Liver (tissue), 9 donors: ENCODE data around the gene QSOX1. TPM values are rescaled to one million over a fixed set of nuclear protein-coding genes. Genes with fewer than 3 reads are reported as not detected.

Source experiments
- DNase-seq: peaks from one replicate; pipeline ENCODE4 v3.0.0-alpha.2; 2017; ENCODE audit warnings: low spot score
- H3K27ac ChIP-seq, 2 donors: one replicate each; pipeline ENCODE4 v1.7.0; 2013; ENCODE audit warnings: inconsistent platforms in 2 of 2, low read length in 2 of 2, control low read depth in 1 of 2, low read depth in 1 of 2, mild to moderate bottlenecking in 1 of 2
- H3K27me3 ChIP-seq, 4 donors: one replicate each; pipeline versions ENCODE4 v1.6.1 to v1.7.0; 2013; ENCODE audit warnings: low read length in 3 of 4, inconsistent platforms in 1 of 4, mild to moderate bottlenecking in 1 of 4, moderate library complexity in 1 of 4; ENCODE audit not compliant: control insufficient read depth in 4 of 4, insufficient read depth in 4 of 4
- H3K36me3 ChIP-seq, 4 donors: one replicate each; pipeline versions ENCODE4 v1.6.1 to v1.7.0; 2013; ENCODE audit warnings: low read length in 3 of 4, mild to moderate bottlenecking in 3 of 4, low read depth in 1 of 4, moderate library complexity in 1 of 4; ENCODE audit not compliant: control insufficient read depth in 4 of 4, insufficient read depth in 3 of 4
- H3K4me1 ChIP-seq, 4 donors: one replicate each; pipeline versions ENCODE4 v1.6.1 to v1.7.0; 2013; ENCODE audit warnings: low read length in 3 of 4, mild to moderate bottlenecking in 3 of 4, moderate library complexity in 1 of 4; ENCODE audit not compliant: control insufficient read depth in 4 of 4, insufficient read depth in 4 of 4
- H3K4me3 ChIP-seq, 3 donors: one replicate each; pipeline versions ENCODE4 v1.6.1 to v1.7.0; 2013; ENCODE audit warnings: low read length in 3 of 3, control low read depth in 1 of 3, low read depth in 1 of 3, mild to moderate bottlenecking in 1 of 3
- H3K9ac ChIP-seq, 2 donors: one replicate each; pipeline ENCODE4 v1.7.0; 2013; ENCODE audit warnings: low read length in 2 of 2, mild to moderate bottlenecking in 2 of 2, moderate library complexity in 2 of 2, control low read depth in 1 of 2, low read depth in 1 of 2
- H3K9me3 ChIP-seq, 4 donors: one replicate each; pipeline versions ENCODE4 v1.6.1 to v1.7.0; 2013; ENCODE audit warnings: low read length in 3 of 4; ENCODE audit not compliant: control insufficient read depth in 4 of 4
- CTCF ChIP-seq: fragments of 150-350 bp; IDR thresholded peaks from 2 replicates; pipeline ENCODE4 v1.5.1; 2017; ENCODE audit warnings: improper control_type of control experiment, low read depth, low read length; ENCODE audit not compliant: missing input control
- EGR1 ChIP-seq, 2 donors: IDR thresholded peaks; 2 replicates each; pipeline ENCODE4 v1.6.1; 2016 to 2018; ENCODE audit warnings: antibody characterized with exemption in 2 of 2, low read depth in 2 of 2
- FOXA1 ChIP-seq: IDR thresholded peaks from 2 replicates; pipeline ENCODE4 v1.6.1; 2016; ENCODE audit warnings: antibody characterized with exemption
- FOXA2 ChIP-seq: IDR thresholded peaks from 2 replicates; pipeline ENCODE4 v1.6.1; 2016; ENCODE audit warnings: antibody characterized with exemption
- GABPA ChIP-seq, 2 donors: IDR thresholded peaks in 1 of 2; conservative IDR thresholded peaks in 1 of 2; 2 replicates each; pipeline ENCODE4 v1.6.1; 2016; ENCODE audit warnings: antibody characterized with exemption in 2 of 2, mild to moderate bottlenecking in 1 of 2, moderate library complexity in 1 of 2
- HNF4A ChIP-seq, 2 donors: conservative IDR thresholded peaks; 2 replicates each; pipeline ENCODE4 v1.6.1; 2016; ENCODE audit warnings: antibody characterized with exemption in 2 of 2, mild to moderate bottlenecking in 2 of 2
- HNF4G ChIP-seq: IDR thresholded peaks from 2 replicates; pipeline ENCODE4 v1.6.1; 2016; ENCODE audit warnings: antibody characterized with exemption
- JUND ChIP-seq, 2 donors: IDR thresholded peaks; 2 replicates each; pipeline ENCODE4 v1.6.1; 2016; ENCODE audit warnings: antibody characterized with exemption in 2 of 2
- MAX ChIP-seq: IDR thresholded peaks from 2 replicates; pipeline ENCODE4 v1.6.1; 2016; ENCODE audit warnings: antibody characterized with exemption
- NR2F2 ChIP-seq: IDR thresholded peaks from 2 replicates; pipeline ENCODE4 v1.6.1; 2016; ENCODE audit warnings: antibody characterized with exemption
- RAD21 ChIP-seq, 2 donors: IDR thresholded peaks; 2 replicates each; pipeline ENCODE4 v1.6.1; 2016; ENCODE audit warnings: antibody characterized with exemption in 2 of 2, mild to moderate bottlenecking in 2 of 2
- REST ChIP-seq: IDR thresholded peaks from 2 replicates; pipeline ENCODE4 v1.6.1; 2016; ENCODE audit warnings: antibody characterized with exemption, mild to moderate bottlenecking
- RXRA ChIP-seq, 2 donors: IDR thresholded peaks; 2 replicates each; pipeline ENCODE4 v1.6.1; 2017 to 2018; ENCODE audit warnings: antibody characterized with exemption in 2 of 2, mild to moderate bottlenecking in 1 of 2
- SP1 ChIP-seq: IDR thresholded peaks from 2 replicates; pipeline ENCODE4 v1.6.1; 2018; ENCODE audit warnings: antibody characterized with exemption, mild to moderate bottlenecking
- TAF1 ChIP-seq: conservative IDR thresholded peaks from 2 replicates; pipeline ENCODE4 v1.6.1; 2016; ENCODE audit warnings: antibody characterized with exemption, mild to moderate bottlenecking
- YY1 ChIP-seq: IDR thresholded peaks from 2 replicates; pipeline ENCODE4 v1.6.1; 2016; ENCODE audit warnings: antibody characterized with exemption, mild to moderate bottlenecking
- ZBTB33 ChIP-seq: IDR thresholded peaks from 2 replicates; pipeline ENCODE4 v1.6.1; 2016; ENCODE audit warnings: antibody characterized with exemption
- WGBS: extraction: QIAGEN DNeasy Blood & Tissue Kit; methylation state at CpG from one replicate; pipeline ENCODE4 v1.1.7; 2013; 5-methylcytosine and 5-hydroxymethylcytosine counted together
- polyA plus RNA-seq, 2 donors: library from polyadenylated mRNA; stranded (reverse) in 1 of 2; unstranded in 1 of 2; fragments of 200-250 nt in 1 of 2; fragments of >200 nt in 1 of 2; fragmentation: Nextera tagmentation in 1 of 2; extraction: Ambion mirVana in 1 of 2; gene quantifications; one replicate each; pipeline versions ENCODE4 v1.2.1 to v1.2.3, GENCODE V29; 2013 to 2015
- total RNA-seq, 2 donors: library from RNA; depleted of rRNA; stranded (reverse); fragments of >200 nt; gene quantifications; one replicate each; pipeline ENCODE4 v1.2.3, GENCODE V29; 2014
- TF ChIP-seq, protein P1 (sequence below): IDR thresholded peaks from 2 replicates; pipeline ENCODE4 v1.6.1; 2016; ENCODE audit warnings: antibody characterized with exemption
- donor health status: healthy.
- donor health status: healthy.
- donor health status: healthy.
- donor health status: healthy.
- donor health status: healthy.

The QSOX1 gene
- total and polyA plus RNA-seq, 4 donors: 14.3 to 49.2 (median 38.1) TPM

DNA sequence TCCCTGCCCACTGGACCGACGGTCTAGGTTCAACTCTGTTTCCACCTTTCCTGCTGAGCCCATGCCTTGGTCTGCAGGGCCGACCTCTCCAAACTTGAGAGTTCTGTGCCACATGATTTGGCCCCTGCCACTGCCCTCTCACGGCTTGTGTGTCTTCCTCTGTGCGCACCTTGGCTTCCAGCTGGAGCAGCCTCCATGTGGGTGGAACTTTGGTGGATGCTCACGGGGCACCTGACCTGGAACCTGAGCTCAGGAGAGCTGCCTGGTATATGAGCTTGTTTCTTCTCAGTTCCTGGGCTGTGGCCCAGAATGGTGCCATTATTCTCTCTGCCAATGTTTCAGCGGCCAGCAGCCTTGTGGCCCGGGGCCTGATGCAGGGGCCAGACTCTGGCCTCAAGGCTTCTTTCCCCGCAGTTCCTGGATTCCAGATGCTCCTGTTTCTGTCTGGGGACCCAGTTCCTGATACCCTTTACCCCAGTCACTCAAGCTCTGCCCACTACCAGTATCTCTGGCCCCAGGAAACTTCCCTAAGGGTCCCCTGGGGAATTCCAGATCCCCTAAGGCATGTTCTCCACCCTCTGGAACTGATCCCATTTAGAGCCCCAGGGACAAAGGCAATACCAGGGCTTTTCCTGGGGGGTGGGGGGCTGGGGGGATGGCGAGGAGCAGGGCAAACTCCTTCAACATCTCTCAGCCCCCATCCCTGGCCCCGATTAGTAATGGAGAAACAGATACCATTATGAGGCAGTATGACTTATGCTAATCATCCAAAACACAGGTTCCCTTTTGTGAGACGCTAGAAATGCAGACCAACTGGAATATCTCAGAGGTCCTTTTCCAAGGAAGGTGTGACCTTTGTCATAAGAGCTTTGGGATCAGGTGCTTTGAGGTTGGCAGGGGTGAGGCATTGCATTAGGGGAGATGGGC lies 11.1 kb downstream of the QSOX1 start:
- Histone ChIP-seq H3K9me3 (no peaks in the 10 kb centered on the region), H3K9ac (no peak overlapping the region), H3K36me3 (no peaks in the 10 kb centered on the region), H3K27ac (no peak overlapping the region), H3K4me3 (no peak overlapping the region), H3K4me1 (peaks cover 0 to 2% (median 0%) of the 10 kb centered on the region in 4 donors), H3K27me3 (peaks cover 0 to 10% (median under 1%) of the 10 kb centered on the region in 4 donors)
- TF ChIP-seq ZBTB33 (no peak), RXRA (IDR thresholded peaks at IDR 0.05) (no peak), JUND (IDR thresholded peaks at IDR 0.05) (no peak), EGR1 (IDR thresholded peaks at IDR 0.05; ENCODE audit: low read depth in 2 of 2) (no peak), YY1 (no peak), TAF1 (no peak), SP1 (no peak), NR2F2 (no peak), HNF4G (no peak), GABPA (IDR thresholded peaks at IDR 0.05 in 1 of 2, conservative IDR thresholded peaks at IDR 0.05 in 1 of 2) (no peak), RAD21 (IDR thresholded peaks at IDR 0.05) (no peak), HNF4A (conservative IDR thresholded peaks at IDR 0.05) (no peak), MAX (no peak), REST (no peak), FOXA2 (no peak), FOXA1 (no peak), CTCF (no peak)
- TF ChIP-seq, protein P1, sequence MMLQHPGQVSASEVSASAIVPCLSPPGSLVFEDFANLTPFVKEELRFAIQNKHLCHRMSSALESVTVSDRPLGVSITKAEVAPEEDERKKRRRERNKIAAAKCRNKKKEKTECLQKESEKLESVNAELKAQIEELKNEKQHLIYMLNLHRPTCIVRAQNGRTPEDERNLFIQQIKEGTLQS: no peak
- WGBS: 93% methylated on average over 12 of the region's 12 CpGs
- DNase-seq: no peak
